Measurements from ENCODE around the gene RNF2.

GRCh38 chr1:185044387-185044786 is 971 bp upstream of the RNF2 start:
- TF ChIP-seq CTCF (conservative IDR thresholded peaks at IDR 0.05; ENCODE audit: low read length) (no peak), EZH2phosphoT487 (IDR thresholded peaks at IDR 0.05; ENCODE audit: borderline replicate concordance, low read depth, low read length) (no peak)

Measured in OCI-LY7 (cell line).